DLD1 (cell line): ENCODE measurements around the gene LPP.

Experiments
- in situ Hi-C: cut with HindIII; loops from 2 replicates; pipeline ENCODE4 v1.10.0; 2017; ENCODE audit warnings: low sequenced_read_pairs

Gene LPP

GRCh38 chr3:188219147-188219546, 65.2 kb downstream of the LPP start:
- in situ Hi-C loops = no loop called here

- in situ Hi-C loops = no loop called here
These were observed 66.3 kb downstream of the LPP start for GRCh38 chr3:188220097-188220788.

GRCh38 chr3:188220988-188221818, 67.2 kb downstream of the LPP start:
- in situ Hi-C loops = no loop called here

- in situ Hi-C loops = no loop called here
These were observed 70.0 kb downstream of the LPP start for GRCh38 chr3:188223936-188224335.

GRCh38 chr3:188227442-188227841, 73.5 kb downstream of the LPP start:
- in situ Hi-C loops = no loop called here

- in situ Hi-C loops = no loop called here
These were observed 75.2 kb downstream of the LPP start for GRCh38 chr3:188229177-188229576.

- in situ Hi-C loops = no loop called here
These were observed 75.8 kb downstream of the LPP start for GRCh38 chr3:188229726-188230125.

- in situ Hi-C loops = no loop called here
These were observed 77.0 kb downstream of the LPP start for GRCh38 chr3:188230962-188231361.

- in situ Hi-C loops = no loop called here
These were observed 77.5 kb downstream of the LPP start for GRCh38 chr3:188231456-188231855.

GRCh38 chr3:188232656-188233055, 78.7 kb downstream of the LPP start:
- in situ Hi-C loops = no loop called here

GRCh38 chr3:188233320-188233719, 79.4 kb downstream of the LPP start:
- in situ Hi-C loops = no loop called here

GRCh38 chr3:188234132-188234531, 80.2 kb downstream of the LPP start:
- in situ Hi-C loops = no loop called here

- in situ Hi-C loops = no loop called here
These were observed 82.3 kb downstream of the LPP start for GRCh38 chr3:188236271-188236670.

- in situ Hi-C loops = no loop called here
These were observed 85.1 kb downstream of the LPP start for GRCh38 chr3:188239035-188239434.

- in situ Hi-C loops = no loop called here
These were observed 85.6 kb downstream of the LPP start for GRCh38 chr3:188239577-188239976.

- in situ Hi-C loops = no loop called here
These were observed 86.4 kb downstream of the LPP start for GRCh38 chr3:188240189-188240981.

GRCh38 chr3:188241072-188241471, 87.1 kb downstream of the LPP start:
- in situ Hi-C loops = no loop called here

GRCh38 chr3:188241883-188242282, 87.9 kb downstream of the LPP start:
- in situ Hi-C loops = no loop called here

GRCh38 chr3:188242436-188243123, 88.6 kb downstream of the LPP start:
- in situ Hi-C loops = no loop called here

GRCh38 chr3:188243124-188243795, 89.3 kb downstream of the LPP start:
- in situ Hi-C loops = no loop called here
